Ishikawa (cell line): ENCODE results near the gene SLC35B1.

ENCODE experiments used
- CEBPB ChIP-seq: IDR thresholded peaks from 2 replicates; pipeline ENCODE4 v1.6.1; 2012
- CREB1 ChIP-seq: IDR thresholded peaks from 2 replicates; pipeline ENCODE4 v1.6.1; 2012; ENCODE audit warnings: low read depth
- EGR1 ChIP-seq: IDR thresholded peaks from 2 replicates; pipeline ENCODE4 v1.6.1; 2012
- FOXM1 ChIP-seq: IDR thresholded peaks from 2 replicates; pipeline ENCODE4 v1.6.1; 2012; ENCODE audit warnings: low read depth, borderline replicate concordance
- TAF1 ChIP-seq: IDR thresholded peaks from 2 replicates; pipeline ENCODE4 v1.6.1; 2012; ENCODE audit warnings: low read depth, mild to moderate bottlenecking
- TF ChIP-seq, protein P1 (sequence below): IDR thresholded peaks from 2 replicates; pipeline ENCODE4 v1.6.1; 2012; ENCODE audit warnings: low read depth, mild to moderate bottlenecking

DNA sequence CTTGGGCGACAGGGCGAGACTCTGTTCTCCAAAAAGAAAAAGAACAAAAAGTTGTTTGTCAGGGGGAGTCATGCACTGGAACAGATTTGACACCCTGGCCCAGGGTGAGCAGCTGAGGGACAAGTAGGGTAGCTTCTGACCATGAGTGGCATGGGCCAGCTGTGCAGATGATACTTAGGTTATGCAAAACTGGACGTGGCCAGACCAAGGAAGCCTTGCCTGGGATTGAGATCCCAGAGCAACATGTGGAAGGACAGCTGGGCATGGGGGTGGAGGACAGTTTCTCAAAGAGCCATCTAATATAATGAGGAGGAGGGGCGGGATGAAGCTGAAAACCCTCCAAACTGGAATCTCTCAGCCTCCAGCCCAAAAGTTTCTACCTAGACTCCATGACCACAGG is 19.6 kb upstream of the SLC35B1 start:
- TF ChIP-seq EGR1 (no peak), FOXM1 (no peak), CEBPB (no peak), CREB1 (no peak), TAF1 (no peak)
- TF ChIP-seq, protein P1, sequence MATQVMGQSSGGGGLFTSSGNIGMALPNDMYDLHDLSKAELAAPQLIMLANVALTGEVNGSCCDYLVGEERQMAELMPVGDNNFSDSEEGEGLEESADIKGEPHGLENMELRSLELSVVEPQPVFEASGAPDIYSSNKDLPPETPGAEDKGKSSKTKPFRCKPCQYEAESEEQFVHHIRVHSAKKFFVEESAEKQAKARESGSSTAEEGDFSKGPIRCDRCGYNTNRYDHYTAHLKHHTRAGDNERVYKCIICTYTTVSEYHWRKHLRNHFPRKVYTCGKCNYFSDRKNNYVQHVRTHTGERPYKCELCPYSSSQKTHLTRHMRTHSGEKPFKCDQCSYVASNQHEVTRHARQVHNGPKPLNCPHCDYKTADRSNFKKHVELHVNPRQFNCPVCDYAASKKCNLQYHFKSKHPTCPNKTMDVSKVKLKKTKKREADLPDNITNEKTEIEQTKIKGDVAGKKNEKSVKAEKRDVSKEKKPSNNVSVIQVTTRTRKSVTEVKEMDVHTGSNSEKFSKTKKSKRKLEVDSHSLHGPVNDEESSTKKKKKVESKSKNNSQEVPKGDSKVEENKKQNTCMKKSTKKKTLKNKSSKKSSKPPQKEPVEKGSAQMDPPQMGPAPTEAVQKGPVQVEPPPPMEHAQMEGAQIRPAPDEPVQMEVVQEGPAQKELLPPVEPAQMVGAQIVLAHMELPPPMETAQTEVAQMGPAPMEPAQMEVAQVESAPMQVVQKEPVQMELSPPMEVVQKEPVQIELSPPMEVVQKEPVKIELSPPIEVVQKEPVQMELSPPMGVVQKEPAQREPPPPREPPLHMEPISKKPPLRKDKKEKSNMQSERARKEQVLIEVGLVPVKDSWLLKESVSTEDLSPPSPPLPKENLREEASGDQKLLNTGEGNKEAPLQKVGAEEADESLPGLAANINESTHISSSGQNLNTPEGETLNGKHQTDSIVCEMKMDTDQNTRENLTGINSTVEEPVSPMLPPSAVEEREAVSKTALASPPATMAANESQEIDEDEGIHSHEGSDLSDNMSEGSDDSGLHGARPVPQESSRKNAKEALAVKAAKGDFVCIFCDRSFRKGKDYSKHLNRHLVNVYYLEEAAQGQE, result no peak
